T-helper 22 cell (primary cell): Measurements from ENCODE around the gene CENPVL1.
"Not testable (repeated sequence)": the region's sequence is repeated elsewhere in the genome, so short reads cannot be mapped to it uniquely, and the experiment has no call there.

Source experiments
- DNase-seq: peaks from one replicate; pipeline ENCODE4 v3.0.0-alpha.2; 2020; ENCODE audit warnings: low read depth

The CENPVL1 gene

DNA sequence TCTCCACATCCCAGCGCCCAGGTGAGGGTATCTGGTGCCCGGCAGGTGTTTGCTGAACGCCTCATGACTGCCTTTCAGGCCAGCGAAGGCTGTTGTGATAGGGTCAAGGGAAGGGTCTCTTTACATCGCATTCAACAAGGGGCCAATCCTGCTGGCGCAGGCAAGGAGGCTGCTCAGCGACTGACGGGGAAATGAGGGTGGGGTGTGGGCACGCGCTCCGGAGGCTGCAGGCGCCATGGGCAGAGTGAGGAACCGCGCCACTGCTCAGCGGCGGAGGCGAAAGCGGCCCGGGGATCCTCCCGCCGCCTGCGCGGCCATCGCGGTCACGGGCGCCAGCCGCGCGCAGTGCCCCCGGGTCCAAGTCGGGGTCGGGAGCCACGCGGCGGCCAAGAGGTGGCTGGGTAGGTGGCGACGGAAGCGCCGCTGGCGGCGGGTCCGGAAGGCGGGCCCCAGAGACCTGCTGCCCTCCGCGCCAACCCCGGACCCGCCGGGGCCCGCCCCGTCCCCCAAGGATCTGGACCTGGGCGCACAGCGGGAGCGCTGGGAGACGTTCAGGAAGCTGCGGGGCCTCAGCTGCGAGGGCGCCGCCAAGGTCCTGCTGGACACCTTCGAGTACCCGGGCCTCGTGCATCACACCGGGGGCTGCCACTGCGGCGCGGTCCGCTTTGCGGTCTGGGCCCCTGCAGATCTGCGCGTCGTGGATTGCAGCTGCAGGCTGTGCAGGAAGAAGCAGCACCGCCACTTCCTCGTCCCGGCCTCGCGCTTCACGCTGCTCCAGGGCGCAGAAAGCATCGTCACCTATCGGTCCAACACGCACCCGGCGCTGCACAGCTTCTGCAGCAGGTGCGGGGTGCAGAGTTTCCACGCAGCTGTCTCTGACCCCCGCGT is at the start of gene CENPVL1:
TSS of gene CENPVL1 (plus strand) at position 236 of the 888 bp plus-strand sequence. CDS start at position 236, 0 bp downstream.
- not testable (repeated sequence) for DNase-seq

DNA sequence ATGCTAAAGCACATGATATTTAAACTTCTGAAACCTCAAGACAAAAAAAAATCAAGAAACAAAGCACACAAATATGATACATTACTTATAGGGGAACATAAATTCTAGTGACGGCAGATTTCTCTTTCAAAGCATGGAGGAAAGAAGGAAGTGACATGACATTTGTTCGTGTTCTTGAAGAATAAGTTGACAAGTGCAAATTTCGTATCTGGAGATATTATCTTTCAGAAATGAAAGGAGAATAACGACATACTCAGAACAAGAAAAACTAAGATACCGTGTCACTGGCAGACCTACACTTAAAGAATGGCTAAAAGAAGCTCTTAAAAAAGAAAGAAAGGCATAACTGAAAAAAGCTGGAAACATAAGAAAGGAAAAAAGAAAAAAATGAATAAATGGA is 44.3 kb upstream of the CENPVL1 start:
- no peak for DNase-seq

DNA sequence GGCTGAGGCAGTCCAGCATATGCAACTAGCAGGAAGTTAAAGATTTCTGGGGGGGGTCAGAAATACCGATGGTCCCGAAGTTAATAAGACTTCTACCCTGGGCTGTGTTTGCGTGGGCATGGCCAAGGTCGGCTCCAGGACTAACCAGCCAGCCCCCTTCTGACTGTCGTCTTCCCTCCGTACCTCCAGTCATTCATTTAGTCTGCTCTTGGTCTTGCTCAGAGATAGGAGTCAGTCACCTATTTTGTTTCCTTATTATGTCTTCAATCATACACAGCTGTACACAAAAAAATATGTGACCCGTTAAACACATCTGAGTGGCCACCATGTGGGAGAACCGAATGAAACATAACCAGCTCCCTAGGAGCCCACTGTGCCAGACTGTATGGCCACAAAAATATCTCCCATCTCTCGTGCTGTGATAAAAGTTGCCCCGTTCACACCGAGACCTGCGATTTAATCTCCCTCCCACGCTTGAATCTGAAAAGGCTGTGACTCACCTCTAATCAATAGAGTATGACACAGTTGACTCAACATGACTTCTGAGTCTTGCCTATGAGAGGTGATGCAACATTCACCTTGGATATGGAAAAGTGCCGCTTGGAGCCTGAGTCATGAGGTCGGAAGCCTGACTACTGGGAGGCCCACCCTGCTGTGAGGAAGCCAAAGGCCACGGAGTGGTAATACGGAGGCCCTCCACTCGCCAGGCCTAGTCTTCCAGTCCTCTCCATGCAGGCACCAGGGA is 30.5 kb upstream of the CENPVL1 start:
- DNase-seq: not testable (repeated sequence)

DNA sequence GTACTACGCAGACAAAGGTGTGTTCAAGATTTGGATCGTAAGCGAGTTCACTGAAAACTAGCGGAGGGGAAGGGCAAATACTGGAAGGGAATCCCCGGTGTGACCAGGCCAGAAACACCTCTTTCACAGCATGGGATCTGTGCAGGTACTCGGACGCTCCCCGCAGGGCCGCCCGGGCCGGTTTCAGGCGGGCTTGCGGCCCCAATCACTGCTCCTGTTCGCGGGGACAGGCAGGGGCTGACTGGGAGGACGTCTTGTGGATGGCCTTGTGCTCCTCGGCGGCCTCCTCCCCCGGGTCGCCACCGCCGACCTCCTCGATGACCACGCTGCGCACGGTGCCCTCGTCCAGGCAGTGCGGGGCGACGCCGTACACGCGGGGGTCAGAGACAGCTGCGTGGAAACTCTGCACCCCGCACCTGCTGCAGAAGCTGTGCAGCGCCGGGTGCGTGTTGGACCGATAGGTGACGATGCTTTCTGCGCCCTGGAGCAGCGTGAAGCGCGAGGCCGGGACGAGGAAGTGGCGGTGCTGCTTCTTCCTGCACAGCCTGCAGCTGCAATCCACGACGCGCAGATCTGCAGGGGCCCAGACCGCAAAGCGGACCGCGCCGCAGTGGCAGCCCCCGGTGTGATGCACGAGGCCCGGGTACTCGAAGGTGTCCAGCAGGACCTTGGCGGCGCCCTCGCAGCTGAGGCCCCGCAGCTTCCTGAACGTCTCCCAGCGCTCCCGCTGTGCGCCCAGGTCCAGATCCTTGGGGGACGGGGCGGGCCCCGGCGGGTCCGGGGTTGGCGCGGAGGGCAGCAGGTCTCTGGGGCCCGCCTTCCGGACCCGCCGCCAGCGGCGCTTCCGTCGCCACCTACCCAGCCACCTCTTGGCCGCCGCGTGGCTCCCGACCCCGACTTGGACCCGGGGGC is 28.2 kb upstream of the CENPVL1 start:
- not testable (repeated sequence) for DNase-seq

DNA sequence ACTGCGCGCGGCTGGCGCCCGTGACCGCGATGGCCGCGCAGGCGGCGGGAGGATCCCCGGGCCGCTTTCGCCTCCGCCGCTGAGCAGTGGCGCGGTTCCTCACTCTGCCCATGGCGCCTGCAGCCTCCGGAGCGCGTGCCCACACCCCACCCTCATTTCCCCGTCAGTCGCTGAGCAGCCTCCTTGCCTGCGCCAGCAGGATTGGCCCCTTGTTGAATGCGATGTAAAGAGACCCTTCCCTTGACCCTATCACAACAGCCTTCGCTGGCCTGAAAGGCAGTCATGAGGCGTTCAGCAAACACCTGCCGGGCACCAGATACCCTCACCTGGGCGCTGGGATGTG is 27.6 kb upstream of the CENPVL1 start, which contains the start of gene CENPVL2:
TSS of gene CENPVL2 (minus strand) at position 112 of the 343 bp plus-strand sequence. CDS start at position 112, 0 bp downstream.
- DNase-seq: not testable (repeated sequence)

DNA sequence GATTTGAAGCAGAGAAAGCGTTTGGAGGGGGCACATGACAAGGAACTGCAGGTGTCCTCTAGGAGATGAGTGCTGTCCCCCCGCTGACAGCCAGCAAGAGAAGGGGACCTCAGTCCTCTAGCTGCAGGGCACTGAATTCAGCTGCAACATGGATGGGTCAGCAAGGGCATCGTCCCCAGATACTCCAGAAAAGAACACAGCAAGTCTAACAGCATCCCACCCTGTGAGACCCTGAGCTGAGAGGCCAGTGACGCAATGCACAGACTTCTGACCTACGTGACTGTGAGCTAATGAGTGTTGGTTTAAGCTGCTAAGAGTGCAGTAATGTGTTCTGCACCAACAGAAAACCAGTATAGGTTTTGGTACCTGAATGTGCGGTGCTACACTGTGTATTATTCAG is 16.1 kb upstream of the CENPVL1 start:
- DNase-seq: no peak

DNA sequence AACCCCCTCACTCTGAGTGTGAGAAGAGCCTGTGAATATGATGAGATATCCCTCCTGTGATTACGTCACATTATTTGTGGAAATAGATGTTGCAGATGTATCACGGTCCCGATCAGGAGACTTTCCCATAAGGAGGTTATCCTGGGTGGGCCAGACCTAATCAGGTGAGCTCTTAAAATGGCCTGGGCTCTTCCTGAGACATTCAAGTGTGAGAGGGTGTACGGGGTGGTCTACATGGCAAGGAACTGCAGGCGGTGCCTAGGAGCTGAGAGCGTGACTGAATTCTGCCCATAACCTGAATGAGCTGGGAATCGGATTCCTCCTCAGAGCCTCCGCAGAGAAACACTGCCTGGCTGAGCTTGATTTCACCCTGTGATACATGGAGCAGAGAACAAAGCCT is 12.9 kb upstream of the CENPVL1 start:
- no peak for DNase-seq

DNA sequence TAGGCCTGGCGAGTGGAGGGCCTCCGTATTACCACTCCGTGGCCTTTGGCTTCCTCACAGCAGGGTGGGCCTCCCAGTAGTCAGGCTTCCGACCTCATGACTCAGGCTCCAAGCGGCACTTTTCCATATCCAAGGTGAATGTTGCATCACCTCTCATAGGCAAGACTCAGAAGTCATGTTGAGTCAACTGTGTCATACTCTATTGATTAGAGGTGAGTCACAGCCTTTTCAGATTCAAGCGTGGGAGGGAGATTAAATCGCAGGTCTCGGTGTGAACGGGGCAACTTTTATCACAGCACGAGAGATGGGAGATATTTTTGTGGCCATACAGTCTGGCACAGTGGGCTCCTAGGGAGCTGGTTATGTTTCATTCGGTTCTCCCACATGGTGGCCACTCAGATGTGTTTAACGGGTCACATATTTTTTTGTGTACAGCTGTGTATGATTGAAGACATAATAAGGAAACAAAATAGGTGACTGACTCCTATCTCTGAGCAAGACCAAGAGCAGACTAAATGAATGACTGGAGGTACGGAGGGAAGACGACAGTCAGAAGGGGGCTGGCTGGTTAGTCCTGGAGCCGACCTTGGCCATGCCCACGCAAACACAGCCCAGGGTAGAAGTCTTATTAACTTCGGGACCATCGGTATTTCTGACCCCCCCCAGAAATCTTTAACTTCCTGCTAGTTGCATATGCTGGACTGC is 2.8 kb downstream of the CENPVL1 start:
- DNase-seq: not testable (repeated sequence)

DNA sequence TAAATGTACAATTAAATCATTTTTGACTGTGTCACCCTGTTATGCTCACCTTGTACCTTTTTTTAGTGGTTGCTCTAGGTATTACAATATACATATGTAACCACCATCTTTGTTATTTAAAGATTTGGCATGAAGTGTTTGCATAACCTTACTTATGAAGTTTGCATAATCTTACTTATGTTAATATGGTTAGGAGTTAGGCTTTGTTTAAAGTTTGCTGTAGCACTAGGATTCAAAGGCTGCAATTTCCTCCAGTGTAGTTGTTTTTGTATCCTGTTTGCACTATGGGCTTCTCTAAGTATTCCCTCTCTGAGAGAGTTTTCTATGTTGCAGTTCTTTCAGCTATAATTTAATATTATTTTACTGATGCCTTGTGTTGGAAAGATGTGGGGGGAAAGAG is 17.9 kb downstream of the CENPVL1 start:
- DNase-seq: no peak

DNA sequence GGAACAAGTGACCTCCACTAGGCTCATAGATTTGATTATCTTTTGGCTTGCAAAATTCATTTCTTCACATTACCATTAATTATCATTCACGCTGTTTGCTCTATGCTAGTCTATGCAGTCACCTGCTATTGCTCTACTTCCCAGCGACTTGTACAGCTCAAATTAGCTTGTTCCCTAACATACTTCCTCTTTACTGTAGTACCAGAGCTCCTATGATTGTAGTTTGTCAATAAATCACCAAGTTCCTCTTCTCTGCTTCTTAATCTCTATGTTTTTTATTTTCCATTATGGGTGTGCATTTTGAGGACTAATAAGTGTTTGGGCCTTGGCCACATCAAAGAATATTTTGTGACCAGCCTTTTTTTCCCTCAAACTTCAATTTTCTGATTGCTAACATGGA is 26.8 kb downstream of the CENPVL1 start:
- DNase-seq: no peak

DNA sequence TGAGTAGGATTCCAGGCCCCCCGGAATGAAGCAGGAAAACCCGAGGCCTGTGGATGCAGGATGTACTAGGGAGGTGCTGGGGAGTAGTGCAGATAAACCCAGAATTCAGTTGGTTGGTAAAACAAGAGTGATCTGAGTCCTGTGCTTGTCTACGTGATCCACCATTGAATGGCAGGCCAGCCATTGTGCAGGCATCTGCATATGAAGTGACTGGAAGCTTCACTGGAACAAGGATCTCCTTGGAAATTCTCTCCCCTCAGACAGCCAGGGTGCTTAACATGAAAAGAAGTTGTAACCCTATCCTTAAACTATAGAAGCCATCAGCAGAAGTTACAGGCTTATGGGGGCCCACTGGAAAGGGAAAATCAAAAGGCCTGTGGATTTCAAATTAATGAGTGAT is 32.3 kb downstream of the CENPVL1 start:
- DNase-seq: no peak

DNA sequence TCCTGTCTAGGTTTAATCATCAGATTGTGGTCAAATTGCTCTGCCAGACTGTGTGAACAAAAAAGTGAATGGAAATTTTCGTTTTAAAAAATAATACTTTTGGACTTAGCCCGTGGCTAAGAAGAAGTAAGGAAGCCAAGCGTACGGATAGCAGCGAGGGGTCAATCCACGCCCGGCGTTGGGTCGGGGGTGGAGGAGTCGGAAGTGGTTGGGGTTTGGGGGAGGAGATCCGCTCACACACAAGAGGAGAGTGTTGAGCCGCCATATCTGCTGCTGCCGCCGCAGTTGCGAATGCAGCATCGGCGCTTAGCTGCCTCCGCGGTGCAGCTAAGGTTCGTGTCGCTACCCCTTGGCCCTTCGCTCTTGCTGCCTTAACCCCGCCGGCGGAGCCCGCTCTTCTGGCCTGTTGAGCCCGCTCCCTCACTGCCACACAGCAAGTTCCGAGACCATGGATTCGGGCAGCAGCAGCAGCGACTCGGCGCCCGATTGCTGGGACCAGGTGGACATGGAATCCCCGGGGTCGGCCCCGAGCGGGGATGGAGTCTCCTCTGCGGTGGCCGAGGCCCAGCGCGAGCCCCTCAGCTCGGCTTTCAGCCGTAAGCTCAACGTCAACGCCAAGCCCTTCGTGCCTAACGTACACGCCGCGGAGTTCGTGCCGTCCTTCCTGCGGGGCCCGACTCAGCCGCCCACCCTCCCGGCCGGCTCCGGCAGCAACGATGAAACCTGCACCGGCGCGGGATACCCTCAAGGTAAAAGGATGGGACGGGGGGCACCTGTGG is 33.1 kb downstream of the CENPVL1 start, which contains the start of gene GSPT2:
TSS of gene GSPT2 (plus strand) at position 264 of the 779 bp plus-strand sequence. CDS start at position 449, 185 bp downstream.
- peak; percentile 1 for DNase-seq

DNA sequence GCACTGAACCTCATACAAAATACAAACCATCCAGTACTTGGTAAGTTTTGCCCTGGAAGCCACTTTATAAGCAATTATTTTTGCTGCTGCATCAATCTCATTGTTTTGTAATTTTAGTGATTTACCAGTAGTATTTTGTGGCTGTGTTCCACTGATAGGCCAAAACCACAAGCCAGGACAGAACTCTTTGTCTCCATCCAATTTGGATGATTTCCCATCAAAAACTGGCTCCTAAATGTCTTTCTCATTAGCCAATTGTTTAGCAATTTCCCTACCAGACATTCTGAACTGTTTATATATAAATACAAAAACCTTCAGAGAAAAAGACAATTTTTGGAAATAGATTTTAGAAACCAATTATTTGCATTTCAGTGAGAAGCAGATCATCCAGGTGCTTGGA is 37.4 kb downstream of the CENPVL1 start:
- DNase-seq: no peak

DNA sequence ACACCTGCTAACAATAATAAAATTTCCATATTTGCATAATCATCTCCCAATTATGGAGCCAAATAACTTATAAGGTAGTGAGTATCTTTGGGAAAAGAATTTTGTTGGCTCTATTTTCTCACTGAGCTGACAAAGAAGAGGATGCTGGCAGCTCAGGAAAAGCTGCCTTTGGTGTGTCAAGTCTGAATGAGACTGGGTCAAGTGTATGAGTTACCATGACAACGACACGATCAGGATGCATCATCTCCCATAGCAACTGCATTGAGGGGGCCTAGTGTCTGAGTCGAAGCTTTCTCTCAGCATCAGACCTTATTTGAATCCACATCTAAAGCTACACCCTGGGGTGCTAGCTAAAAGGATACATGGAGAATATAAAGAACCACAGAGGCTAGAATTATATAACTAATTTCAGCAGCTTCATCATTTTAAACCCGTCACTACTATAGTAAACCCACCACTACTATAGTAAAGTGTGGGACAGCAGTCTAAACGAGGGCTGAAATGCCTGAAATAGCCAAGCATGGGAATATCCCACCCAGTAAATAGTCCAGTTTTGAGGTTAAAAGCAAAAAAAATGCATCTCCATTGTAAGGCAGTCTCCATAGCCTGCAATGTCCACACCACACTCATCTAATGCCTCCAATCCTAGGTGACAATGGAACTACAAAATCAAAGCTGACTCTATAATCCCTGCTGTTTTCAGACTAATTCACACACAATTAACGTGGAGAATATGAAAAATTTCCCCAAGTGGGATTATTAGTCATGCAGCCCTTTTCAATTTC is 48.9 kb downstream of the CENPVL1 start:
- DNase-seq: no peak

DNA sequence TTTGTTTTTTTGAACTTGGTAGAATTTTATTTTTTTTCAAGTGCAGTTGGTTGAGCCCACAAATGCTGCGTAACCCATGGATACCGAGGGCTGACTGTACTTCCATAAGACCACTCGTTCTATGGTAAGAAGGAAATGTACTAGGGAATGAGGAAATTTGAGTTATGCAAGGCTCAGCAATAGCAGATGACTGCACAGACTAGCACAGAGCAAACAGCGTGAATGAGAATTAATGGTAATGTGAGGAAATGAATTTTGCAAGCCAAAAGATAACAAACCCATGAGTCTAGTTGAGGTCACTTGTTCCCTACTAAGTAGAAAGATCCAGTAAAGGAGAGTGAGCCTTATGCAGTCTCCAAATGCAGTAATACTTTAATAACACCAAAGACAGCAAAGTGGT is 50.3 kb downstream of the CENPVL1 start:
- DNase-seq: no peak
